ACC112 (cell line): ENCODE measurements around the gene ACLY.
"Not testable (repeated sequence)": the region's sequence is repeated elsewhere in the genome, so short reads cannot be mapped to it uniquely, and the experiment has no call there.

Experiments used
- H2AFZ ChIP-seq: fragments of 200-600 bp; sonication (generic); one replicate; pipeline ENCODE4 v1.6.0; 2017; ENCODE audit warnings: antibody characterized with exemption, low read length; ENCODE audit not compliant: unreplicated experiment
- H3K27ac ChIP-seq: fragments of 200-600 bp; sonication (generic); 2 replicates; pipeline ENCODE4 v1.5.1; 2014; ENCODE audit warnings: low read depth, mild to moderate bottlenecking, antibody characterized with exemption, low read length, moderate library complexity
- H3K27me3 ChIP-seq: fragments of 200-600 bp; sonication (generic); 2 replicates; pipeline ENCODE4 v1.6.1; 2014; ENCODE audit warnings: mild to moderate bottlenecking, antibody characterized with exemption, low read length, moderate library complexity, mixed read lengths; ENCODE audit not compliant: insufficient read depth
- H3K36me3 ChIP-seq: fragments of 200-600 bp; sonication (generic); 2 replicates; pipeline ENCODE4 v1.6.1; 2016; ENCODE audit warnings: mild to moderate bottlenecking, antibody characterized with exemption, low read length, moderate library complexity, mixed read lengths; ENCODE audit not compliant: insufficient read depth
- H3K4me1 ChIP-seq: fragments of 200-600 bp; sonication (generic); one replicate; pipeline ENCODE4 v1.6.1; 2016; ENCODE audit warnings: low read length, mixed read lengths; ENCODE audit not compliant: insufficient read depth, unreplicated experiment, control insufficient read depth
- H3K4me3 ChIP-seq: fragments of 200-600 bp; sonication (generic); 2 replicates; pipeline ENCODE4 v1.5.1; 2014; ENCODE audit warnings: mild to moderate bottlenecking, low read depth, low read length
- H3K79me2 ChIP-seq: fragments of 200-600 bp; sonication (generic); one replicate; pipeline ENCODE4 v1.6.0; 2016; ENCODE audit warnings: low read length; ENCODE audit not compliant: control insufficient read depth, unreplicated experiment, insufficient read depth

The ACLY gene

GRCh38 chr17:41893384-41893783 is 25.4 kb downstream of the ACLY start:
- Histone ChIP-seq H3K79me2 (peaks cover 20% of the 10 kb centered on the region), H3K4me1 (peaks cover 31% of the 10 kb centered on the region), H3K4me3 (no peak overlapping the region), H2AFZ (no peak overlapping the region), H3K27me3 (no peaks in the 10 kb centered on the region), H3K27ac (no peak overlapping the region), H3K36me3 (peaks cover 32% of the 10 kb centered on the region)

GRCh38 chr17:41892021-41892376 is 26.8 kb downstream of the ACLY start:
- no peak overlapping the region for H3K4me3 ChIP-seq
- no peak overlapping the region for H2AFZ ChIP-seq
- peaks cover 40% of the 10 kb centered on the region for H3K36me3 ChIP-seq
- H3K27me3 ChIP-seq: no peaks in the 10 kb centered on the region
- peaks cover 25% of the 10 kb centered on the region for H3K79me2 ChIP-seq
- H3K4me1 ChIP-seq: peaks cover 31% of the 10 kb centered on the region
- no peak overlapping the region for H3K27ac ChIP-seq

- Histone ChIP-seq H2AFZ (no peak overlapping the region), H3K27me3 (no peaks in the 10 kb centered on the region), H3K4me1 (peaks cover 29% of the 10 kb centered on the region), H3K4me3 (no peak overlapping the region), H3K79me2 (peaks cover 26% of the 10 kb centered on the region), H3K36me3 (peaks cover 43% of the 10 kb centered on the region), H3K27ac (no peak overlapping the region)
Measured at GRCh38 chr17:41891135-41892020, 27.4 kb downstream of the ACLY start.

GRCh38 chr17:41888332-41888965 is 30.3 kb downstream of the ACLY start:
- H3K79me2 ChIP-seq: peaks cover 27% of the 10 kb centered on the region
- H3K27ac ChIP-seq: no peak overlapping the region
- no peak overlapping the region for H2AFZ ChIP-seq
- no peak overlapping the region for H3K4me3 ChIP-seq
- H3K36me3 ChIP-seq: peaks cover 61% of the 10 kb centered on the region
- no peaks in the 10 kb centered on the region for H3K27me3 ChIP-seq
- peaks cover 11% of the 10 kb centered on the region for H3K4me1 ChIP-seq

GRCh38 chr17:41885733-41886132 is 33.0 kb downstream of the ACLY start:
- no peak overlapping the region for H3K27ac ChIP-seq
- H3K36me3 ChIP-seq: peaks cover 46% of the 10 kb centered on the region
- no peaks in the 10 kb centered on the region for H3K4me1 ChIP-seq
- H3K79me2 ChIP-seq: peaks cover 14% of the 10 kb centered on the region
- no peak overlapping the region for H2AFZ ChIP-seq
- H3K27me3 ChIP-seq: no peaks in the 10 kb centered on the region
- no peak overlapping the region for H3K4me3 ChIP-seq

- Histone ChIP-seq H3K36me3 (peaks cover 47% of the 10 kb centered on the region), H3K27ac (no peak overlapping the region), H2AFZ (no peak overlapping the region), H3K27me3 (no peaks in the 10 kb centered on the region), H3K79me2 (peaks cover 18% of the 10 kb centered on the region), H3K4me3 (no peak overlapping the region), H3K4me1 (no peaks in the 10 kb centered on the region)
Measured at GRCh38 chr17:41882756-41883155, 36.0 kb downstream of the ACLY start.

- H2AFZ ChIP-seq: no peak overlapping the region
- peaks cover 26% of the 10 kb centered on the region for H3K36me3 ChIP-seq
- no peaks in the 10 kb centered on the region for H3K27me3 ChIP-seq
- H3K4me3 ChIP-seq: no peak overlapping the region
- H3K4me1 ChIP-seq: no peaks in the 10 kb centered on the region
- H3K27ac ChIP-seq: no peak overlapping the region
- peaks cover 4% of the 10 kb centered on the region for H3K79me2 ChIP-seq
Measured at GRCh38 chr17:41880130-41880529, 38.6 kb downstream of the ACLY start.

- peaks cover 18% of the 10 kb centered on the region for H3K36me3 ChIP-seq
- H2AFZ ChIP-seq, H3K27me3 ChIP-seq, H3K79me2 ChIP-seq, H3K4me3 ChIP-seq, H3K4me1 ChIP-seq, H3K27ac ChIP-seq: not testable (repeated sequence)
Measured at GRCh38 chr17:41874293-41874670, 44.5 kb downstream of the ACLY start.

- no peak overlapping the region for H3K27ac ChIP-seq
- H3K27me3 ChIP-seq: no peaks in the 10 kb centered on the region
- no peaks in the 10 kb centered on the region for H3K4me1 ChIP-seq
- H3K36me3 ChIP-seq: peaks cover 19% of the 10 kb centered on the region
- H3K79me2 ChIP-seq: no peaks in the 10 kb centered on the region
- H3K4me3 ChIP-seq: no peak overlapping the region
- no peak overlapping the region for H2AFZ ChIP-seq
Measured at GRCh38 chr17:41873559-41874292, 45.0 kb downstream of the ACLY start.

GRCh38 chr17:41871789-41872188 is 47.0 kb downstream of the ACLY start:
- Histone ChIP-seq H2AFZ (no peak overlapping the region), H3K4me3 (no peak overlapping the region), H3K79me2 (no peaks in the 10 kb centered on the region), H3K27me3 (no peaks in the 10 kb centered on the region), H3K4me1 (no peaks in the 10 kb centered on the region), H3K27ac (no peak overlapping the region), H3K36me3 (peaks cover 23% of the 10 kb centered on the region)
